Fibroblast of lung (primary cell): ENCODE data around the gene SNN. TPM values are rescaled to one million over a fixed set of nuclear protein-coding genes. Genes with fewer than 3 reads are reported as not detected.

Experiments used
- DNase-seq, 2 donors: peaks; one replicate each; pipeline versions ENCODE4 v3.0.0 to v3.0.0-alpha.2; 2010; ENCODE audit warnings: low read depth in 2 of 2
- H2AFZ ChIP-seq: 2 replicates; pipeline ENCODE4 v1.5.1; 2012; ENCODE audit warnings: low read length, control low read depth, inconsistent platforms
- H3K27ac ChIP-seq: 2 replicates; pipeline ENCODE4 v1.5.1; 2011; ENCODE audit warnings: low read length, control low read depth; ENCODE audit not compliant: insufficient read depth
- H3K27me3 ChIP-seq: 2 replicates; pipeline ENCODE4 v1.5.1; 2011; ENCODE audit warnings: mild to moderate bottlenecking, low read length; ENCODE audit not compliant: control insufficient read depth, insufficient read depth
- H3K36me3 ChIP-seq: 2 replicates; pipeline ENCODE4 v1.5.1; 2011; ENCODE audit warnings: low read length; ENCODE audit not compliant: control insufficient read depth, insufficient read depth
- H3K4me1 ChIP-seq: 2 replicates; pipeline ENCODE4 v1.5.1; 2011; ENCODE audit warnings: low read length; ENCODE audit not compliant: control insufficient read depth, insufficient read depth; ENCODE audit errors: extremely low read depth
- H3K4me2 ChIP-seq: 2 replicates; pipeline ENCODE4 v1.5.1; 2011; ENCODE audit warnings: low read length, control low read depth; ENCODE audit not compliant: insufficient read depth; ENCODE audit errors: extremely low read depth
- H3K4me3 ChIP-seq, 4 experiments: fragments of 200-600 bp in 1 of 4; sonication (generic) in 1 of 4; replicated peaks in 1 of 4; 2 replicates each; pipeline ENCODE4 v1.5.1; 2011 to 2016; ENCODE audit warnings: low read length in 4 of 4, low read depth in 3 of 4, mild to moderate bottlenecking in 3 of 4, control low read depth in 2 of 4, inconsistent platforms in 1 of 4, mixed read lengths in 1 of 4; ENCODE audit not compliant: insufficient read depth in 1 of 4; ENCODE audit errors: control extremely low read depth in 1 of 4
- H3K79me2 ChIP-seq: 2 replicates; pipeline ENCODE4 v1.5.1; 2012; ENCODE audit warnings: mild to moderate bottlenecking, low read length, inconsistent platforms; ENCODE audit not compliant: control insufficient read depth, insufficient read depth
- H3K9ac ChIP-seq: 2 replicates; pipeline ENCODE4 v1.5.1; 2011; ENCODE audit warnings: mild to moderate bottlenecking, low read length, control low read depth; ENCODE audit not compliant: insufficient read depth
- H3K9me3 ChIP-seq: 2 replicates; pipeline ENCODE4 v1.5.1; 2012; ENCODE audit warnings: low read depth, low read length; ENCODE audit not compliant: control insufficient read depth, insufficient read depth
- H4K20me1 ChIP-seq: 2 replicates; pipeline ENCODE4 v1.5.1; 2011; ENCODE audit warnings: low read length; ENCODE audit not compliant: control insufficient read depth, insufficient read depth; ENCODE audit errors: extremely low read depth
- CTCF ChIP-seq, 2 donors: IDR thresholded peaks in 1 of 2; conservative IDR thresholded peaks in 1 of 2; 1 replicate in 1 of 2; 2 replicates in 1 of 2; pipeline ENCODE4 v1.5.1; 2011 to 2012; ENCODE audit warnings: low read length in 2 of 2, control low read depth in 1 of 2, inconsistent platforms in 1 of 2, low read depth in 1 of 2, mild to moderate bottlenecking in 1 of 2
- EZH2 ChIP-seq: IDR thresholded peaks from 2 replicates; pipeline ENCODE4 v1.5.1; 2012; ENCODE audit warnings: low read length, control low read depth, mild to moderate bottlenecking; ENCODE audit errors: missing control alignments
- polyA plus RNA-seq, 2 donors: library from polyadenylated mRNA; depleted of rRNA in 1 of 2; stranded (reverse) in 1 of 2; unstranded in 1 of 2; fragments of >200 nt; gene quantifications; 2 replicates each; pipeline ENCODE4 v1.2.1, GENCODE V29; 2011 to 2012; ENCODE audit warnings: missing spikeins in 1 of 2
- total RNA-seq: library from RNA; depleted of rRNA; stranded (reverse); fragments of >200 nt; gene quantifications from 2 replicates; pipeline ENCODE4 v1.2.1, GENCODE V29; 2014

SNN gene
- total and polyA plus RNA-seq, 2 donors (not counting 1 experiment from before 2014, with no cell fraction given): 17.5 to 24.9 TPM

- H2AFZ ChIP-seq: peak overlapping the region; percentile 24
- peak overlapping the region; percentile 29 for H3K4me2 ChIP-seq
- H3K4me3 ChIP-seq: no peak overlapping the region
- DNase-seq: peak; percentile 78 to 91
- peak overlapping the region; percentile 75 for H3K27ac ChIP-seq
- no peaks in the 10 kb centered on the region for H3K27me3 ChIP-seq
- H3K79me2 ChIP-seq: no peaks in the 10 kb centered on the region
- TF ChIP-seq CTCF (conservative IDR thresholded peaks at IDR 0.05 in 1 of 2, IDR thresholded peaks at IDR 0.05 in 1 of 2; ENCODE audit: low read depth in 1 of 2, low read length in 2 of 2) (no peak), EZH2 (no peak)
- peaks cover 9% of the 10 kb centered on the region for H3K4me1 ChIP-seq
- H3K9me3 ChIP-seq: no peaks in the 10 kb centered on the region
- H4K20me1 ChIP-seq: no peaks in the 10 kb centered on the region
- H3K36me3 ChIP-seq: no peaks in the 10 kb centered on the region
- H3K9ac ChIP-seq: peak overlapping the region; percentile 60
These were observed 35.8 kb upstream of the SNN start for GRCh38 chr16:11632455-11632939.

DNA sequence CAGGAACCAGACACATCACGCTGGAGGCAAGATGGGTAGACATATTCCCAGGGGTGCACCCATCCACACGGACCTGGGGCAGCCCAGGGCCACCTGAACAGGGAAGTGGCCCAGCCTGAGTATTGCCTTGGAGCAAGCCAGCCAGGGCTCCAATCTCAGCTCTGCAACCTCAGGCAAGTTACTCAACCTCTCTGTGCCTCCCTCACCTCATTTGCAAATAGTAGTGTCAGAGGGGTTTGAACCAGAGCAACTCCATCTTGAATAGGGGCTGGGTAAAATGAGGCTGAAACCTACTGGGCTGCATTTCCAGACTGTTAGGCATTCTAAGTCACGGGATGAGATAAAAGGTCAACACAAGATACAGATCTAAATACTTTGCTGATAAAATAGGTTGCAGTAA is 35.1 kb upstream of the SNN start:
- no peaks in the 10 kb centered on the region for H3K27me3 ChIP-seq
- no peak overlapping the region for H3K4me2 ChIP-seq
- DNase-seq: no peak
- peaks cover 9% of the 10 kb centered on the region for H3K4me1 ChIP-seq
- no peak overlapping the region for H3K4me3 ChIP-seq
- H3K36me3 ChIP-seq: no peaks in the 10 kb centered on the region
- peak overlapping the region; percentile 32 for H3K9ac ChIP-seq
- H2AFZ ChIP-seq: peak overlapping the region; percentile 24
- H4K20me1 ChIP-seq: no peaks in the 10 kb centered on the region
- H3K27ac ChIP-seq: peak overlapping the region; percentile 75
- no peaks in the 10 kb centered on the region for H3K9me3 ChIP-seq
- no peaks in the 10 kb centered on the region for H3K79me2 ChIP-seq
- TF ChIP-seq EZH2: no peak
- no peak for TF ChIP-seq CTCF (conservative IDR thresholded peaks at IDR 0.05 in 1 of 2, IDR thresholded peaks at IDR 0.05 in 1 of 2; ENCODE audit: low read depth in 1 of 2, low read length in 2 of 2)

DNA sequence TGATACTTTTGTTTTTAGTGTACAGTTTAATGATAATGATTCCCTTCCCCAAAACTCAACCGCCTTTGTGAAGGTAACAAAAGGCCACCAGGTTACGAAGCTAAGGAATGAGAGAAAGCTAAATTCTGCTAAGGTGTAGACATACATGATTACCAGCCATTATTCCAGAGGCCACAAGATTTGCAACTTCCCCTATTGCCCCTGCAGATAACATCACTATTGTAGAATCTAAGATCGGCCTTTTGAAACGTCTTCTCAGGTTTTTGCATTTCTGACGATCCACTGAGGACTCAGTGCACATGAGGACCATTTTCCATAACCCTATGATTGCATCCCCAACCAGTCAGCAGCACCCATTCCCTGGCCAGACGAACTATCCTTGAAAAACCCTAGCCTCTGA is 33.9 kb upstream of the SNN start:
- H3K36me3 ChIP-seq: no peaks in the 10 kb centered on the region
- H3K27me3 ChIP-seq: no peaks in the 10 kb centered on the region
- no peaks in the 10 kb centered on the region for H3K9me3 ChIP-seq
- H3K4me3 ChIP-seq: no peak overlapping the region
- H3K79me2 ChIP-seq: no peaks in the 10 kb centered on the region
- H3K4me2 ChIP-seq: no peak overlapping the region
- TF ChIP-seq CTCF (conservative IDR thresholded peaks at IDR 0.05 in 1 of 2, IDR thresholded peaks at IDR 0.05 in 1 of 2; ENCODE audit: low read depth in 1 of 2, low read length in 2 of 2) (no peak), EZH2 (no peak)
- H4K20me1 ChIP-seq: no peaks in the 10 kb centered on the region
- DNase-seq: no peak
- H3K4me1 ChIP-seq: peaks cover 9% of the 10 kb centered on the region
- H3K27ac ChIP-seq: no peak overlapping the region
- H2AFZ ChIP-seq: no peak overlapping the region
- no peak overlapping the region for H3K9ac ChIP-seq
